Neural progenitor cell (in vitro differentiated cells): ENCODE data around the gene OR2L8. TPM values are rescaled to one million over a fixed set of nuclear protein-coding genes. Genes with fewer than 3 reads are reported as not detected.

Experiments used
- DNase-seq: peaks from one replicate; pipeline ENCODE4 v3.0.0-alpha.2; 2016; ENCODE audit warnings: low spot score
- H2AFZ ChIP-seq: fragments of 200-600 bp; sonication (generic); replicated peaks from 2 replicates; pipeline ENCODE4 v1.6.1; 2016; ENCODE audit warnings: antibody characterized with exemption
- H3F3A ChIP-seq: fragments of 200-600 bp; sonication (generic); 2 replicates; pipeline ENCODE4 v1.6.1; 2016; ENCODE audit warnings: antibody characterized with exemption, low read depth
- H3K27ac ChIP-seq: fragments of 200-600 bp; sonication (generic); 2 replicates; pipeline ENCODE4 v1.5.1; 2016; ENCODE audit warnings: mild to moderate bottlenecking
- H3K27me3 ChIP-seq: fragments of 200-600 bp; sonication (generic); 2 replicates; pipeline ENCODE4 v1.6.1; 2016; ENCODE audit warnings: mild to moderate bottlenecking, moderate library complexity
- H3K36me3 ChIP-seq: fragments of 200-600 bp; sonication (generic); 2 replicates; pipeline ENCODE4 v1.5.1; 2016
- H3K4me1 ChIP-seq: fragments of 200-600 bp; sonication (generic); 2 replicates; pipeline ENCODE4 v1.6.1; 2016; ENCODE audit warnings: mixed run types
- H3K4me2 ChIP-seq: fragments of 200-600 bp; sonication (generic); 2 replicates; pipeline ENCODE4 v1.6.1; 2016
- H3K4me3 ChIP-seq: fragments of 200-600 bp; sonication (generic); 2 replicates; pipeline ENCODE4 v1.5.1; 2016
- H3K79me2 ChIP-seq: fragments of 200-600 bp; sonication (generic); 2 replicates; pipeline ENCODE4 v1.6.1; 2016; ENCODE audit warnings: low read depth
- H3K9ac ChIP-seq: fragments of 200-600 bp; sonication (generic); 2 replicates; pipeline ENCODE4 v1.6.1; 2016
- H3K9me3 ChIP-seq: fragments of 200-600 bp; sonication (generic); 2 replicates; pipeline ENCODE4 v1.5.1; 2016; ENCODE audit warnings: low read depth
- H4K20me1 ChIP-seq: fragments of 200-600 bp; sonication (generic); 2 replicates; pipeline ENCODE4 v1.6.1; 2016; ENCODE audit warnings: low read depth
- H3K27ac Mint-ChIP-seq: 3 replicates; pipeline ENCODE4 v1.8.0; 2021; ENCODE audit warnings: mixed read lengths
- H3K27me3 Mint-ChIP-seq: 2 replicates; pipeline ENCODE4 v1.8.0; 2022; ENCODE audit warnings: low read depth, mild to moderate bottlenecking, inconsistent platforms, moderate library complexity, mixed read lengths; ENCODE audit not compliant: insufficient read depth
- H3K36me3 Mint-ChIP-seq: 3 replicates; pipeline ENCODE4 v1.8.0; 2021; ENCODE audit warnings: mixed read lengths
- H3K4me1 Mint-ChIP-seq: 3 replicates; pipeline ENCODE4 v1.8.0; 2021; ENCODE audit warnings: mixed read lengths
- H3K4me3 Mint-ChIP-seq: 3 replicates; pipeline ENCODE4 v1.8.0; 2021; ENCODE audit warnings: mild to moderate bottlenecking, moderate library complexity, mixed read lengths
- H3K9me3 Mint-ChIP-seq: 3 replicates; pipeline ENCODE4 v1.8.0; 2020; ENCODE audit warnings: mixed read lengths
- CTCF ChIP-seq: fragments of 200-600 bp; sonication (generic); IDR thresholded peaks from 2 replicates; pipeline ENCODE4 v1.5.1; 2017; ENCODE audit warnings: antibody characterized with exemption, mild to moderate bottlenecking
- EZH2 ChIP-seq: fragments of 200-600 bp; sonication (generic); IDR thresholded peaks from 2 replicates; pipeline ENCODE4 v1.6.1; 2017; ENCODE audit warnings: antibody characterized with exemption, mild to moderate bottlenecking, moderate library complexity
- EZH2phosphoT487 ChIP-seq: fragments of 200-600 bp; sonication (generic); IDR thresholded peaks from 2 replicates; pipeline ENCODE4 v1.6.1; 2017; ENCODE audit warnings: antibody characterized with exemption
- total RNA-seq: library from RNA; depleted of rRNA; stranded (reverse); fragments of >200 nt; gene quantifications from 2 replicates; pipeline ENCODE4 v1.2.3, GENCODE V29; 2015; ENCODE audit warnings: low replicate concordance

The OR2L8 gene
- total RNA-seq, 1 donor from 2014 or later: not detected

DNA sequence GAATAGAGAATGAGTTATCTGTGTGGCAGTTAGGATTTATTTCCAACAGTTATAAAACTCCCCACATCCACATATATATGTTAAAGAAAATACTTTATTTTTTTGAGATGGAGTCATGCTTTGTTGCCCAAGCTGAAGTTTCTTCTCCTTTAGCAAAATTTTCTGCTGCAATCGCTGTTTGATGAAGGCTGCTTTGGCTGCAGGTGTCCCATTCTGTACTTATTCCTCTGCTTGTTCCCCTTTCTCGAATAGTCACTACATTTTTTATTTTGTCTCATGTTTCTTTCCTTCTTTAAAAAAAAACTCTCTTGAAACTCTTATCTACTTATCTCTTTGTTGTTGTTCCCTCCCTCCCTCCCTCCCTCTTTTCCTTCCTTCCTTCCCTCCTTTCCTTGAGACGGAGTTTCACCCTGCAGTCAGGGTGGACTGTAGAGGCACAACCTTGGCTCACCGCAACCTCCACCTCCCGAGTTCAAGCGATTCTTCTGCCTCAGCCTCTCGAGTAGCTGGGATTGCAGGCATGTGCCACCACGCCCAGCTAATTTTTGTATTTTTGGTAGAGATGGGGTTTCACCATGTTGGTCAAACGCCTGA, 42.7 kb upstream of the OR2L8 start:
- Histone ChIP-seq H2AFZ (no peak overlapping the region), H3K9ac (no peak overlapping the region), H3K4me2 (no peak overlapping the region), H3K79me2 (no peaks in the 10 kb centered on the region), H3K36me3 (no peaks in the 10 kb centered on the region), H4K20me1 (no peaks in the 10 kb centered on the region), H3K4me3 (no peak overlapping the region), H3K9me3 (peaks cover 6% of the 10 kb centered on the region), H3K27me3 (no peaks in the 10 kb centered on the region), H3K4me1 (no peaks in the 10 kb centered on the region), H3F3A (no peaks in the 10 kb centered on the region), H3K27ac (no peak overlapping the region)
- H3K4me1 Mint-ChIP-seq: no peaks in the 10 kb centered on the region
- H3K27me3 Mint-ChIP-seq: peaks cover 2% of the 10 kb centered on the region
- H3K36me3 Mint-ChIP-seq: no peaks in the 10 kb centered on the region
- no peak for DNase-seq
- H3K27ac Mint-ChIP-seq: no peak overlapping the region
- no peak overlapping the region for H3K4me3 Mint-ChIP-seq
- TF ChIP-seq CTCF (no peak), EZH2 (no peak), EZH2phosphoT487 (no peak)
- peaks cover 31% of the 10 kb centered on the region for H3K9me3 Mint-ChIP-seq

DNA sequence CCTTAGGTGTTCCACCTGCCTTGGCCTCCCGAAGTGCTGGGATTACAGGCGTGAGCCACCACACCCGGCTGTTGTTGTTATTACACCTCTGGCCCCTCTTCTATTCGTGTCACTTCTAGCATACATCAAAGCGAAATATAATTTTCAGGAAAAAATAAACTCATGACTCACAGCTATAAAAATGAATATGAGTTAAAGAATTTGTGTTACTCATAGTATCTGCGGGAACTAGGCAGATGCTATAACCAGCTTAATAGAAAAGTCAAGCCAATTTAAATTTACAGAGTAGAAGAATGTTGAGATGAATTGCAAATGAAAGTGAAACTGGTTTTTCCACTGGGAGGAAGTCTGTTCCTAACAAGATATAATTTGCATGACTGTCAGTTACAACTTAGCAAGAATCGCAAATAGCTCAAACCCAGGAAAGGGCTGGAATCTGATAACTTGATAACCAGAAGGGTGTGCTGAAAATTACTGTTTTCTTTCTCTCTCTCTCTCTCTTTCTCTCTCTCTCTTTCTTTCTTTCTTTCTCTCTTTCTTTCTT, 42.1 kb upstream of the OR2L8 start:
- no peaks in the 10 kb centered on the region for H3K36me3 Mint-ChIP-seq
- Histone ChIP-seq H3K4me1 (no peaks in the 10 kb centered on the region), H3K27ac (no peak overlapping the region), H3F3A (no peaks in the 10 kb centered on the region), H3K9ac (no peak overlapping the region), H3K79me2 (no peaks in the 10 kb centered on the region), H2AFZ (no peak overlapping the region), H4K20me1 (no peaks in the 10 kb centered on the region), H3K27me3 (no peaks in the 10 kb centered on the region), H3K36me3 (no peaks in the 10 kb centered on the region), H3K4me2 (no peak overlapping the region), H3K9me3 (peaks cover 11% of the 10 kb centered on the region), H3K4me3 (no peak overlapping the region)
- peaks cover 2% of the 10 kb centered on the region for H3K27me3 Mint-ChIP-seq
- no peak overlapping the region for H3K4me3 Mint-ChIP-seq
- no peak overlapping the region for H3K27ac Mint-ChIP-seq
- no peak for DNase-seq
- TF ChIP-seq EZH2phosphoT487 (no peak), CTCF (no peak)
- H3K4me1 Mint-ChIP-seq: no peaks in the 10 kb centered on the region
- H3K9me3 Mint-ChIP-seq: peaks cover 35% of the 10 kb centered on the region

GRCh38 chr1:247908766-247909165, 39.9 kb upstream of the OR2L8 start:
- H3K36me3 Mint-ChIP-seq: no peaks in the 10 kb centered on the region
- no peaks in the 10 kb centered on the region for H3K4me1 Mint-ChIP-seq
- no peak overlapping the region for H3K27ac ChIP-seq

More at GRCh38 chr1:247908766-247909165, 39.9 kb upstream of the OR2L8 start:
- TF ChIP-seq EZH2phosphoT487 (no peak), EZH2 (no peak), CTCF (no peak)
- Mint-ChIP-seq H3K27ac (no peak overlapping the region), H3K4me3 (no peak overlapping the region), H3K27me3 (peaks cover 2% of the 10 kb centered on the region), H3K9me3 (peaks cover 32% of the 10 kb centered on the region)
- H4K20me1 ChIP-seq: no peaks in the 10 kb centered on the region
- H2AFZ ChIP-seq: no peak overlapping the region
- no peak overlapping the region for H3K9ac ChIP-seq
- no peaks in the 10 kb centered on the region for H3K27me3 ChIP-seq
- H3K9me3 ChIP-seq: peaks cover 20% of the 10 kb centered on the region
- H3K4me1 ChIP-seq: no peaks in the 10 kb centered on the region
- no peaks in the 10 kb centered on the region for H3F3A ChIP-seq
- no peaks in the 10 kb centered on the region for H3K79me2 ChIP-seq
- H3K4me3 ChIP-seq: no peak overlapping the region
- no peaks in the 10 kb centered on the region for H3K36me3 ChIP-seq
- H3K4me2 ChIP-seq: no peak overlapping the region
- DNase-seq: no peak
